CMK (cell line): ENCODE data around the gene CLMN.

ENCODE experiments used
- DNase-seq: peaks from one replicate; pipeline ENCODE4 v3.0.0-alpha.2; 2010; ENCODE audit warnings: low read depth

Gene CLMN

GRCh38 chr14:95320078-95320895 lies 579 bp upstream of the CLMN start:
- DNase-seq: no peak

GRCh38 chr14:95318399-95319311 lies 1.1 kb downstream of the CLMN start:
- DNase-seq: no peak

GRCh38 chr14:95317817-95318343 lies 1.8 kb downstream of the CLMN start:
- no peak for DNase-seq

GRCh38 chr14:95316821-95317220 lies 2.9 kb downstream of the CLMN start:
- DNase-seq: no peak

- no peak for DNase-seq
Observed at GRCh38 chr14:95315579-95315978, 4.1 kb downstream of the CLMN start.

GRCh38 chr14:95315156-95315555 lies 4.6 kb downstream of the CLMN start:
- no peak for DNase-seq

GRCh38 chr14:95314609-95315008 lies 5.1 kb downstream of the CLMN start:
- DNase-seq: no peak

GRCh38 chr14:95313707-95314106 lies 6.0 kb downstream of the CLMN start:
- no peak for DNase-seq

GRCh38 chr14:95313190-95313589 lies 6.5 kb downstream of the CLMN start:
- DNase-seq: no peak

- no peak for DNase-seq
Observed at GRCh38 chr14:95312311-95312710, 7.4 kb downstream of the CLMN start.

GRCh38 chr14:95311752-95312151 lies 8.0 kb downstream of the CLMN start:
- DNase-seq: no peak

- no peak for DNase-seq
Observed at GRCh38 chr14:95310635-95311380, 8.9 kb downstream of the CLMN start.

- DNase-seq: no peak
Observed at GRCh38 chr14:95309261-95310051, 10.3 kb downstream of the CLMN start.

- DNase-seq: no peak
Observed at GRCh38 chr14:95308073-95308472, 11.6 kb downstream of the CLMN start.

GRCh38 chr14:95307402-95308041 lies 12.2 kb downstream of the CLMN start:
- DNase-seq: no peak

GRCh38 chr14:95305940-95306339 lies 13.8 kb downstream of the CLMN start:
- DNase-seq: no peak

- DNase-seq: no peak
Observed at GRCh38 chr14:95305145-95305544, 14.6 kb downstream of the CLMN start.

- no peak for DNase-seq
Observed at GRCh38 chr14:95304342-95304741, 15.4 kb downstream of the CLMN start.

GRCh38 chr14:95303552-95303951 lies 16.2 kb downstream of the CLMN start:
- DNase-seq: no peak

- DNase-seq: no peak
Observed at GRCh38 chr14:95302667-95303506, 16.8 kb downstream of the CLMN start.
